HG03103 (cell line): Measurements from ENCODE around the gene NT5DC1.
A peak's percentile ranks its signal among the peaks of the same experiment; 100 is the strongest.

Experiments used
- ATAC-seq: cut with Tn5 transposase; IDR thresholded peaks from one replicate; pipeline ENCODE4 v1.9.1; 2021; ENCODE audit warnings: low read depth; ENCODE audit not compliant: unreplicated experiment

Gene NT5DC1

GRCh38 chr6:116100419-116101301, at the start of gene NT5DC1:
TSS of gene NT5DC1 (plus strand) at chr6:116100853. CDS start at chr6:116100931, 78 bp downstream.
- ATAC-seq: peak; percentile 80

- ATAC-seq: no peak
Observed at GRCh38 chr6:116051244-116051643, 49.4 kb upstream of the NT5DC1 start.

GRCh38 chr6:116055513-116055912, 45.1 kb upstream of the NT5DC1 start:
- ATAC-seq: no peak

GRCh38 chr6:116057766-116058165, 42.9 kb upstream of the NT5DC1 start:
- no peak for ATAC-seq

- ATAC-seq: peak; percentile 74
Observed at GRCh38 chr6:116059713-116060571, 40.7 kb upstream of the NT5DC1 start.

- ATAC-seq: no peak
Observed at GRCh38 chr6:116060572-116061283, 39.9 kb upstream of the NT5DC1 start, which contains the start of gene FRK. TSS of gene FRK (minus strand) at chr6:116060891. CDS start at chr6:116060311, 580 bp downstream.

- no peak for ATAC-seq
Observed at GRCh38 chr6:116062496-116062895, 38.2 kb upstream of the NT5DC1 start.

- ATAC-seq: no peak
Observed at GRCh38 chr6:116064666-116065065, 36.0 kb upstream of the NT5DC1 start.

- no peak for ATAC-seq
Observed at GRCh38 chr6:116066789-116067188, 33.9 kb upstream of the NT5DC1 start.

- ATAC-seq: no peak
Observed at GRCh38 chr6:116070101-116070500, 30.6 kb upstream of the NT5DC1 start.

GRCh38 chr6:116070616-116071389, 29.9 kb upstream of the NT5DC1 start:
- no peak for ATAC-seq

- ATAC-seq: no peak
Observed at GRCh38 chr6:116072368-116072767, 28.3 kb upstream of the NT5DC1 start.

GRCh38 chr6:116073765-116074440, 26.8 kb upstream of the NT5DC1 start:
- no peak for ATAC-seq

GRCh38 chr6:116074732-116075390, 25.8 kb upstream of the NT5DC1 start:
- no peak for ATAC-seq

GRCh38 chr6:116078522-116078921, 22.1 kb upstream of the NT5DC1 start:
- no peak for ATAC-seq

GRCh38 chr6:116078945-116079344, 21.7 kb upstream of the NT5DC1 start:
- ATAC-seq: no peak

GRCh38 chr6:116083052-116083451, 17.6 kb upstream of the NT5DC1 start:
- no peak for ATAC-seq

- no peak for ATAC-seq
Observed at GRCh38 chr6:116084284-116084683, 16.4 kb upstream of the NT5DC1 start.
